H9 (cell line): ENCODE data around the gene ALDH1L1. TPM values are rescaled to one million over a fixed set of nuclear protein-coding genes. Genes with fewer than 3 reads are reported as not detected.

Experiments used
- DNase-seq: peaks from one replicate; pipeline ENCODE4 v3.0.0-alpha.2; 2017
- H2AFZ ChIP-seq: one replicate; pipeline ENCODE4 v1.6.1; 2013; ENCODE audit warnings: mild to moderate bottlenecking, low read length, control low read depth, moderate library complexity
- H2AK5ac ChIP-seq: 2 replicates; pipeline ENCODE4 v1.6.1; 2013; ENCODE audit warnings: low read length, control low read depth, mixed read lengths; ENCODE audit not compliant: insufficient read length
- H2BK120ac ChIP-seq: one replicate; pipeline ENCODE4 v1.6.1; 2013; ENCODE audit warnings: low read depth, mild to moderate bottlenecking, low read length, control low read depth, inconsistent platforms; ENCODE audit not compliant: poor library complexity, severe bottlenecking
- H2BK12ac ChIP-seq: 2 replicates; pipeline ENCODE4 v1.6.1; 2013; ENCODE audit warnings: low read length, control low read depth, mixed read lengths, low read depth; ENCODE audit not compliant: insufficient read length
- H2BK15ac ChIP-seq: 2 replicates; pipeline ENCODE4 v1.6.1; 2013; ENCODE audit warnings: low read depth, low read length, control low read depth
- H2BK20ac ChIP-seq: one replicate; pipeline ENCODE4 v1.6.1; 2013; ENCODE audit warnings: low read depth, mild to moderate bottlenecking, low read length, control low read depth, inconsistent platforms; ENCODE audit not compliant: poor library complexity, severe bottlenecking
- H2BK5ac ChIP-seq: 2 replicates; pipeline ENCODE4 v1.6.1; 2013; ENCODE audit warnings: low read length, control low read depth, mixed read lengths; ENCODE audit not compliant: insufficient read length
- H3K14ac ChIP-seq: 2 replicates; pipeline ENCODE4 v1.6.1; 2013; ENCODE audit warnings: low read length, control low read depth; ENCODE audit not compliant: insufficient read depth
- H3K18ac ChIP-seq: 2 replicates; pipeline ENCODE4 v1.6.1; 2013; ENCODE audit warnings: low read depth, mild to moderate bottlenecking, mixed read lengths, low read length, control low read depth; ENCODE audit not compliant: insufficient read length
- H3K23ac ChIP-seq: 2 replicates; pipeline ENCODE4 v1.6.1; 2013; ENCODE audit warnings: low read length, control low read depth, mixed read lengths, low read depth; ENCODE audit not compliant: insufficient read length
- H3K23me2 ChIP-seq: 2 replicates; pipeline ENCODE4 v1.6.1; 2013; ENCODE audit warnings: low read depth, mild to moderate bottlenecking, mixed read lengths, low read length, control low read depth; ENCODE audit not compliant: insufficient read length, poor library complexity, severe bottlenecking
- H3K27ac ChIP-seq: 2 replicates; pipeline ENCODE4 v1.5.1; 2013; ENCODE audit warnings: low read length, control low read depth, mixed read lengths, low read depth; ENCODE audit not compliant: insufficient read length
- H3K27me3 ChIP-seq: 2 replicates; pipeline ENCODE4 v1.6.1; 2013; ENCODE audit warnings: low read length, control low read depth, inconsistent platforms; ENCODE audit not compliant: insufficient read depth
- H3K4ac ChIP-seq: 2 replicates; pipeline ENCODE4 v1.6.1; 2013; ENCODE audit warnings: low read depth, mild to moderate bottlenecking, control low read depth, inconsistent platforms, low read length, moderate library complexity
- H3K4me1 ChIP-seq: 2 replicates; pipeline ENCODE4 v1.6.1; 2013; ENCODE audit warnings: low read length, control low read depth, inconsistent platforms; ENCODE audit not compliant: insufficient read depth
- H3K4me2 ChIP-seq: 2 replicates; pipeline ENCODE4 v1.6.1; 2013; ENCODE audit warnings: low read length, control low read depth, mixed read lengths; ENCODE audit not compliant: insufficient read length, insufficient read depth
- H3K56ac ChIP-seq: 2 replicates; pipeline ENCODE4 v1.6.1; 2013; ENCODE audit warnings: low read depth, mild to moderate bottlenecking, mixed read lengths, low read length, control low read depth; ENCODE audit not compliant: insufficient read length
- H3K79me1 ChIP-seq: 2 replicates; pipeline ENCODE4 v1.6.1; 2013; ENCODE audit warnings: low read depth, mild to moderate bottlenecking, moderate library complexity, low read length, control low read depth, inconsistent platforms; ENCODE audit not compliant: insufficient read depth, poor library complexity, severe bottlenecking
- H3K79me2 ChIP-seq: 2 replicates; pipeline ENCODE4 v1.6.1; 2013; ENCODE audit warnings: low read length, control low read depth, inconsistent platforms; ENCODE audit not compliant: insufficient read depth
- H3K9ac ChIP-seq: 2 replicates; pipeline ENCODE4 v1.6.1; 2013; ENCODE audit warnings: low read length, control low read depth, mixed read lengths; ENCODE audit not compliant: insufficient read length; ENCODE audit errors: extremely low read depth
- H3K9me3 ChIP-seq: one replicate; pipeline ENCODE4 v1.6.1; 2013; ENCODE audit warnings: low read depth, low read length, inconsistent platforms; ENCODE audit not compliant: control insufficient read depth
- H3T11ph ChIP-seq: one replicate; pipeline ENCODE4 v1.6.1; 2013; ENCODE audit warnings: mild to moderate bottlenecking, low read length, control low read depth, inconsistent platforms
- H4K20me1 ChIP-seq: one replicate; pipeline ENCODE4 v1.6.1; 2013; ENCODE audit not compliant: control insufficient read depth, insufficient read length, insufficient read depth
- H4K5ac ChIP-seq: 2 replicates; pipeline ENCODE4 v1.6.1; 2013; ENCODE audit warnings: low read depth, mild to moderate bottlenecking, mixed read lengths, low read length, control low read depth; ENCODE audit not compliant: insufficient read length
- H4K8ac ChIP-seq: replicated peaks from 2 replicates; pipeline ENCODE4 v1.6.1; 2013; ENCODE audit warnings: low read length, control low read depth, mixed read lengths, low read depth; ENCODE audit not compliant: insufficient read length
- H4K91ac ChIP-seq: 2 replicates; pipeline ENCODE4 v1.6.1; 2013; ENCODE audit warnings: low read depth, mild to moderate bottlenecking, moderate library complexity, mixed read lengths, low read length, control low read depth; ENCODE audit not compliant: insufficient read length
- H3K27ac Mint-ChIP-seq, 3 experiments: 2 replicates in 2 of 3; 3 replicates in 1 of 3; pipeline ENCODE4 v1.8.0; 2020 to 2021; ENCODE audit warnings: mixed read lengths in 3 of 3, mild to moderate bottlenecking in 1 of 3, moderate library complexity in 1 of 3
- H3K27me3 Mint-ChIP-seq: 2 replicates; pipeline ENCODE4 v1.8.0; 2021; ENCODE audit warnings: low read depth, mild to moderate bottlenecking, moderate library complexity, mixed read lengths
- H3K36me3 Mint-ChIP-seq, 3 experiments: 2 replicates in 2 of 3; 3 replicates in 1 of 3; pipeline ENCODE4 v1.8.0; 2020 to 2021; ENCODE audit warnings: low read depth in 3 of 3, mixed read lengths in 3 of 3; ENCODE audit not compliant: insufficient read depth in 1 of 3
- H3K4me1 Mint-ChIP-seq, 2 experiments: 2 replicates each; pipeline ENCODE4 v1.8.0; 2020; ENCODE audit warnings: mixed read lengths in 2 of 2
- H3K4me3 Mint-ChIP-seq, 2 experiments: 2 replicates in 1 of 2; 3 replicates in 1 of 2; pipeline ENCODE4 v1.8.0; 2020 to 2021; ENCODE audit warnings: mild to moderate bottlenecking in 2 of 2, mixed read lengths in 2 of 2, moderate library complexity in 1 of 2
- H3K9me3 Mint-ChIP-seq, 2 experiments: 2 replicates in 1 of 2; 3 replicates in 1 of 2; pipeline ENCODE4 v1.8.0; 2020; ENCODE audit warnings: mild to moderate bottlenecking in 2 of 2, mixed read lengths in 2 of 2, moderate library complexity in 1 of 2
- WGBS: extraction: QIAGEN DNeasy Blood & Tissue Kit; methylation state at CpG from one replicate; pipeline ENCODE4 v1.1.7; 2013; ENCODE audit warnings: missing lambda C conversion rate, low lambda C conversion rate, mixed read lengths; ENCODE audit not compliant: insufficient read length; ENCODE audit errors: extremely low coverage; 5-methylcytosine and 5-hydroxymethylcytosine counted together
- total RNA-seq: library from RNA; stranded (reverse); gene quantifications from 2 replicates; pipeline ENCODE4 v1.2.1, GENCODE V29; 2021
- TF ChIP-seq, protein P1 (sequence below): fragments of 200-600 bp; sonication (generic); conservative IDR thresholded peaks from 3 replicates; pipeline ENCODE4 v1.8.0; 2021; ENCODE audit warnings: antibody characterized with exemption, mild to moderate bottlenecking

The ALDH1L1 gene
- total RNA-seq, 1 experiment from 2014 or later: 0.90 TPM

DNA sequence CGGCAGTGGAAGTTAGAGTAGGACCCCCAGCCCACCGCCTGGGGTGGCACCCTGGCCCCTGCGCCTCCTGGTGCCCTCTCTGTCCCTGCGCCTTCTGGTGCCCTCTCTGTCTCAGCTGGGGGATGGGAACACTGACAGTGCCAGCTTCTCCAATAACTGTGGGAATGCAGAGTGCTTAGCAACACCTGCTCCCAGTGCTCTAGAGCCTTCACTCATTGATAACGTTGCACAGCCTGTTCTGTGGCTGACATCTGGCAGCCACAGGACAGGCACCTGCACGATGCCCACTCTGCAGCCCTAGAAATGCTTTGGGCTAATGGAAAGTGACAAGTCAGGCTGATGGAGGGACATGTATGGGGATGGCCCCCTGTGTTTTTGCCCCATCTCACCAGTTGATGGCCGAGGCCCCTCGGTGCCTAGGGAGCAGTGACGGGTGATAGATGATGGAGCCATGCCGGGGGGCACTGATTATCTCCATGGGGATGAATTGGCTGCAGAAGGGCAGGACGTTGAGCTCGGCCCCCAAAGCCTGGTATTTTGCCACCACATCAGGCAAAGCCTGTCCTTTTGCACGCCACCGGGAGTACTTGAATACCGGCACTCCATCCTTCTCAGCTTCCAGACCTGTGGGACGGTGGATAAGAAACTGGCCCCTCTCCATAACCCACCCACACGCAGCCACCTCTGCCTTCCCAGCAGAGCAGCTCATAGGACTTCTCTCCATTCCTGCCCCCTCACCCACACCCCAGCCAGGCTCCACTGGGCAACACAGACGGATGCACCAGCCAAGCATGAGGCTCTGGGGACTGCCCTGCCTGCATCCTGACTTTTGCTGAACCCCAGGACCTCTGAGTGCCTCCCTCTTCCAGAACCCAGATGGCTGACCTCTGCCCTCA, 22.1 kb downstream of the ALDH1L1 start:
- Histone ChIP-seq H3K27ac (no peak overlapping the region), H2BK15ac (no peak overlapping the region), H3K27me3 (no peaks in the 10 kb centered on the region), H3K4ac (no peak overlapping the region), H2AK5ac (no peak overlapping the region), H3K56ac (no peak overlapping the region), H3K23ac (no peak overlapping the region), H3K23me2 (no peaks in the 10 kb centered on the region), H4K20me1 (no peaks in the 10 kb centered on the region), H3K79me2 (no peaks in the 10 kb centered on the region), H3K14ac (no peak overlapping the region; the same call in 1 of the 2 replicates), H4K5ac (no peak overlapping the region), H2BK20ac (no peak overlapping the region), H2AFZ (no peak overlapping the region), H3K9ac (no peak overlapping the region), H3K18ac (no peak overlapping the region), H4K8ac (no peak overlapping the region), H2BK120ac (no peak overlapping the region), H3K9me3 (no peaks in the 10 kb centered on the region), H2BK5ac (no peak overlapping the region), H3K4me1 (no peaks in the 10 kb centered on the region), H2BK12ac (no peak overlapping the region), H3T11ph (no peak overlapping the region), H4K91ac (no peak overlapping the region), H3K4me2 (no peak overlapping the region), H3K79me1 (no peaks in the 10 kb centered on the region)
- Mint-ChIP-seq H3K9me3 (no peaks in the 10 kb centered on the region; a peak in 1 of 5 replicates), H3K27ac (no peak overlapping the region), H3K4me1 (0 out of 4 replicates have a peak, but pooled peaks cover 0 to 6% of the 10 kb centered on the region in 2 experiments), H3K27me3 (peaks cover 9% of the 10 kb centered on the region), H3K4me3 (no peak overlapping the region), H3K36me3 (peaks cover 0 to 5% (median 2%) of the 10 kb centered on the region in 3 experiments; a peak in 2 of 7 replicates)
- TF ChIP-seq, protein P1, sequence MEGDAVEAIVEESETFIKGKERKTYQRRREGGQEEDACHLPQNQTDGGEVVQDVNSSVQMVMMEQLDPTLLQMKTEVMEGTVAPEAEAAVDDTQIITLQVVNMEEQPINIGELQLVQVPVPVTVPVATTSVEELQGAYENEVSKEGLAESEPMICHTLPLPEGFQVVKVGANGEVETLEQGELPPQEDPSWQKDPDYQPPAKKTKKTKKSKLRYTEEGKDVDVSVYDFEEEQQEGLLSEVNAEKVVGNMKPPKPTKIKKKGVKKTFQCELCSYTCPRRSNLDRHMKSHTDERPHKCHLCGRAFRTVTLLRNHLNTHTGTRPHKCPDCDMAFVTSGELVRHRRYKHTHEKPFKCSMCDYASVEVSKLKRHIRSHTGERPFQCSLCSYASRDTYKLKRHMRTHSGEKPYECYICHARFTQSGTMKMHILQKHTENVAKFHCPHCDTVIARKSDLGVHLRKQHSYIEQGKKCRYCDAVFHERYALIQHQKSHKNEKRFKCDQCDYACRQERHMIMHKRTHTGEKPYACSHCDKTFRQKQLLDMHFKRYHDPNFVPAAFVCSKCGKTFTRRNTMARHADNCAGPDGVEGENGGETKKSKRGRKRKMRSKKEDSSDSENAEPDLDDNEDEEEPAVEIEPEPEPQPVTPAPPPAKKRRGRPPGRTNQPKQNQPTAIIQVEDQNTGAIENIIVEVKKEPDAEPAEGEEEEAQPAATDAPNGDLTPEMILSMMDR: no peak
- DNase-seq: no peak
- no CpG with 5 or more reads among the region's 18 CpGs for WGBS
